MM.1S (cell line): ENCODE data around the gene ZNF283.

Source experiments
- EZH2 ChIP-seq: fragments of 300-600 bp; sonication (generic); optimal IDR thresholded peaks from 2 replicates; pipeline ENCODE3; 2017; ENCODE audit warnings: low read depth, mild to moderate bottlenecking, antibody characterized with exemption, low read length, mixed read lengths
- TF ChIP-seq, protein P1 (sequence below): fragments of 300-600 bp; sonication (generic); IDR thresholded peaks from 2 replicates; pipeline ENCODE4 v1.5.1; 2016; ENCODE audit warnings: antibody characterized with exemption, low read length, mixed read lengths

DNA sequence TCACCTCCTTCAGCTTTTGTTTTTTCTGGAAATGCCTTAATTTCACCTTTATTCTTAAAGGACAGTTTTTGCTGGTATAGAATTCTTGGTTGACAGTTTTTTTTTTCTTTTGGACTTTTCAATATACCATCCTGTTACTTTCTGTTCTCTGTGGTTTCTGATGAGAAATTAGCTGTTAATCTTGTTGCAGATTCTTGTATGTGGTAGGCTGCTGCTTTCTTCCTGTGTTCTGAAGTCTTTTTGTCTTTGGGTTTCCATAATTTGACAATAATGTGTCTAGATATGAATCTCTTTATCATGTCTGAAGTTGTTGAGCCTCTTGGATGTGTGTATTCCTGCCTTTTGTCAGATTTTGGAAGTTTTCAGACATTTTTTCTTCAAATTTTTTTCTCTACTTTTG lies 12.0 kb downstream of the ZNF283 start:
- TF ChIP-seq, protein P1, sequence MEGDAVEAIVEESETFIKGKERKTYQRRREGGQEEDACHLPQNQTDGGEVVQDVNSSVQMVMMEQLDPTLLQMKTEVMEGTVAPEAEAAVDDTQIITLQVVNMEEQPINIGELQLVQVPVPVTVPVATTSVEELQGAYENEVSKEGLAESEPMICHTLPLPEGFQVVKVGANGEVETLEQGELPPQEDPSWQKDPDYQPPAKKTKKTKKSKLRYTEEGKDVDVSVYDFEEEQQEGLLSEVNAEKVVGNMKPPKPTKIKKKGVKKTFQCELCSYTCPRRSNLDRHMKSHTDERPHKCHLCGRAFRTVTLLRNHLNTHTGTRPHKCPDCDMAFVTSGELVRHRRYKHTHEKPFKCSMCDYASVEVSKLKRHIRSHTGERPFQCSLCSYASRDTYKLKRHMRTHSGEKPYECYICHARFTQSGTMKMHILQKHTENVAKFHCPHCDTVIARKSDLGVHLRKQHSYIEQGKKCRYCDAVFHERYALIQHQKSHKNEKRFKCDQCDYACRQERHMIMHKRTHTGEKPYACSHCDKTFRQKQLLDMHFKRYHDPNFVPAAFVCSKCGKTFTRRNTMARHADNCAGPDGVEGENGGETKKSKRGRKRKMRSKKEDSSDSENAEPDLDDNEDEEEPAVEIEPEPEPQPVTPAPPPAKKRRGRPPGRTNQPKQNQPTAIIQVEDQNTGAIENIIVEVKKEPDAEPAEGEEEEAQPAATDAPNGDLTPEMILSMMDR: no peak
- no peak for TF ChIP-seq EZH2
